Ovary (tissue), 3 donors: Measurements from ENCODE around the gene TRANK1.
A peak's percentile ranks its signal among the peaks of the same experiment; 100 is the strongest.

Source experiments
- CTCF ChIP-seq, 3 donors: fragments of 450-650 bp in 2 of 3; fragments of 200-600 bp in 1 of 3; IDR thresholded peaks; one replicate each; pipeline versions ENCODE4 v1.5.1 to v1.8.0; 2016 to 2022; ENCODE audit warnings: antibody characterized with exemption in 3 of 3, mild to moderate bottlenecking in 1 of 3
- EP300 ChIP-seq: sonication (generic); formaldehyde crosslinking; IDR thresholded peaks from one replicate; pipeline ENCODE4 v1.6.1; 2017; ENCODE audit warnings: antibody characterized with exemption
- POLR2A ChIP-seq: fragments of 450-650 bp; IDR thresholded peaks from one replicate; pipeline ENCODE4 v1.6.1; 2017; ENCODE audit warnings: antibody characterized with exemption, mild to moderate bottlenecking, moderate library complexity
- donor health status: DM: no; HTN: no; CAD: no.

- TF ChIP-seq CTCF (IDR thresholded peaks at IDR 0.05) (peak in 1 of 3 donors; percentile 9), EP300 (no peak), POLR2A (no peak)
These were observed 40.2 kb downstream of the TRANK1 start for GRCh38 chr3:36904641-36905040.
